ENCODE data around the gene VAV3.

Gene VAV3

GRCh38 chr1:107997866-107998265 lies 32.9 kb upstream of the VAV3 start:
- H3K4me3 ChIP-seq (ENCODE audit: low read length): no peak overlapping the region
- no peaks in the 10 kb centered on the region for H3K36me3 ChIP-seq (ENCODE audit: control insufficient read depth, low read length)
- H3K79me2 ChIP-seq (ENCODE audit: control insufficient read depth, low read length): no peaks in the 10 kb centered on the region
- no peak for TF ChIP-seq EZH2phosphoT487 (IDR thresholded peaks at IDR 0.05; ENCODE audit: borderline replicate concordance, low read length)
- TF ChIP-seq, protein P1, sequence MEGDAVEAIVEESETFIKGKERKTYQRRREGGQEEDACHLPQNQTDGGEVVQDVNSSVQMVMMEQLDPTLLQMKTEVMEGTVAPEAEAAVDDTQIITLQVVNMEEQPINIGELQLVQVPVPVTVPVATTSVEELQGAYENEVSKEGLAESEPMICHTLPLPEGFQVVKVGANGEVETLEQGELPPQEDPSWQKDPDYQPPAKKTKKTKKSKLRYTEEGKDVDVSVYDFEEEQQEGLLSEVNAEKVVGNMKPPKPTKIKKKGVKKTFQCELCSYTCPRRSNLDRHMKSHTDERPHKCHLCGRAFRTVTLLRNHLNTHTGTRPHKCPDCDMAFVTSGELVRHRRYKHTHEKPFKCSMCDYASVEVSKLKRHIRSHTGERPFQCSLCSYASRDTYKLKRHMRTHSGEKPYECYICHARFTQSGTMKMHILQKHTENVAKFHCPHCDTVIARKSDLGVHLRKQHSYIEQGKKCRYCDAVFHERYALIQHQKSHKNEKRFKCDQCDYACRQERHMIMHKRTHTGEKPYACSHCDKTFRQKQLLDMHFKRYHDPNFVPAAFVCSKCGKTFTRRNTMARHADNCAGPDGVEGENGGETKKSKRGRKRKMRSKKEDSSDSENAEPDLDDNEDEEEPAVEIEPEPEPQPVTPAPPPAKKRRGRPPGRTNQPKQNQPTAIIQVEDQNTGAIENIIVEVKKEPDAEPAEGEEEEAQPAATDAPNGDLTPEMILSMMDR (IDR thresholded peaks at IDR 0.05; ENCODE audit: low read depth, low read length, poor library complexity, severe bottlenecking): no peak
- no peaks in the 10 kb centered on the region for H4K20me1 ChIP-seq (ENCODE audit: control insufficient read depth, insufficient read depth, low read depth, low read length)
- no peaks in the 10 kb centered on the region for H3F3A ChIP-seq (ENCODE audit: control insufficient read depth, insufficient read depth)
- no peaks in the 10 kb centered on the region for H3K4me1 ChIP-seq (ENCODE audit: control insufficient read depth, low read length)
- no peaks in the 10 kb centered on the region for H3K9me3 ChIP-seq (ENCODE audit: control insufficient read depth, insufficient read depth, low read length)
- no peak overlapping the region for H3K27ac ChIP-seq (ENCODE audit: low read depth, low read length)
- H3K9me2 ChIP-seq (replicated peaks; ENCODE audit: control insufficient read depth, low read length): no peaks in the 10 kb centered on the region
- H3K4me2 ChIP-seq (ENCODE audit: low read length): no peak overlapping the region
- no peaks in the 10 kb centered on the region for H3K27me3 ChIP-seq (ENCODE audit: control insufficient read depth, low read length)

DNA sequence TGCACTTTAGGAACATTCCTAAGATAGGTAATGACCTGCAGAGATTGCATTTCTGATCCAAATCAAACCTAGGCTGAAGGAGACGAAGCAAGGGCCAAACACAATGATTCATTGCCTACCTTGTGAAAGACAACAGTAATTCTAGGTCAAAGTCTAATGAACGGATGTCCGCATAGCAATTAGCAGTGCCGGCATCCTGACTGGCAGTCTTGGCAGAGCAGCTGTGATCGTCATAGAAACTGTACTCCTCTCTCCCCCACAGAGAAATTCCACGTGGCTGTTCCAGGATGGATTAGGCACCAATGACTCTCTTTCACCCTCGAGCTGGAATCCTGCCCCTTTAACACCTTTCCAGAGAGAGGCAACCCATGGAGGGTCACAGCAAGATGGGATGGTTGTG lies 28.9 kb upstream of the VAV3 start:
- no peaks in the 10 kb centered on the region for H3K36me3 ChIP-seq (ENCODE audit: control insufficient read depth, low read length)
- H3K4me3 ChIP-seq (ENCODE audit: low read length): no peak overlapping the region
- H3K27me3 ChIP-seq (ENCODE audit: control insufficient read depth, low read length): no peaks in the 10 kb centered on the region
- H3K4me1 ChIP-seq (ENCODE audit: control insufficient read depth, low read length): no peaks in the 10 kb centered on the region
- no peaks in the 10 kb centered on the region for H3K79me2 ChIP-seq (ENCODE audit: control insufficient read depth, low read length)
- H3K9me3 ChIP-seq (ENCODE audit: control insufficient read depth, insufficient read depth, low read length): no peaks in the 10 kb centered on the region
- TF ChIP-seq EZH2phosphoT487 (IDR thresholded peaks at IDR 0.05; ENCODE audit: borderline replicate concordance, low read length): no peak
- TF ChIP-seq, protein P1 (IDR thresholded peaks at IDR 0.05; ENCODE audit: low read depth, low read length, poor library complexity, severe bottlenecking): no peak
- no peaks in the 10 kb centered on the region for H3K9me2 ChIP-seq (replicated peaks; ENCODE audit: control insufficient read depth, low read length)
- no peak overlapping the region for H3K4me2 ChIP-seq (ENCODE audit: low read length)
- H3K27ac ChIP-seq (ENCODE audit: low read depth, low read length): no peak overlapping the region
- H4K20me1 ChIP-seq (ENCODE audit: control insufficient read depth, insufficient read depth, low read depth, low read length): no peaks in the 10 kb centered on the region
- no peaks in the 10 kb centered on the region for H3F3A ChIP-seq (ENCODE audit: control insufficient read depth, insufficient read depth)

GRCh38 chr1:107992347-107992746 lies 27.4 kb upstream of the VAV3 start:
- H3F3A ChIP-seq (ENCODE audit: control insufficient read depth, insufficient read depth): no peaks in the 10 kb centered on the region
- TF ChIP-seq, protein P1 (IDR thresholded peaks at IDR 0.05; ENCODE audit: low read depth, low read length, poor library complexity, severe bottlenecking): no peak
- no peak for TF ChIP-seq EZH2phosphoT487 (IDR thresholded peaks at IDR 0.05; ENCODE audit: borderline replicate concordance, low read length)
- H3K4me2 ChIP-seq (ENCODE audit: low read length): no peak overlapping the region
- no peaks in the 10 kb centered on the region for H3K36me3 ChIP-seq (ENCODE audit: control insufficient read depth, low read length)
- H3K4me3 ChIP-seq (ENCODE audit: low read length): no peak overlapping the region
- no peak overlapping the region for H3K27ac ChIP-seq (ENCODE audit: low read depth, low read length)
- no peaks in the 10 kb centered on the region for H4K20me1 ChIP-seq (ENCODE audit: control insufficient read depth, insufficient read depth, low read depth, low read length)
- no peaks in the 10 kb centered on the region for H3K9me2 ChIP-seq (replicated peaks; ENCODE audit: control insufficient read depth, low read length)
- no peaks in the 10 kb centered on the region for H3K9me3 ChIP-seq (ENCODE audit: control insufficient read depth, insufficient read depth, low read length)
- H3K79me2 ChIP-seq (ENCODE audit: control insufficient read depth, low read length): no peaks in the 10 kb centered on the region
- no peaks in the 10 kb centered on the region for H3K27me3 ChIP-seq (ENCODE audit: control insufficient read depth, low read length)
- H3K4me1 ChIP-seq (ENCODE audit: control insufficient read depth, low read length): no peaks in the 10 kb centered on the region
